Stomach (tissue), 9 donors: ENCODE results near the gene ITGA1. TPM values are rescaled to one million over a fixed set of nuclear protein-coding genes. Genes with fewer than 3 reads are reported as not detected.

Experiments used
- DNase-seq, 2 donors: peaks; one replicate each; pipeline versions ENCODE4 v3.0.0 to v3.0.0-alpha.2; 2013 to 2019
- H3K27ac ChIP-seq, 5 donors: fragments of 200-600 bp in 4 of 5; sonication (generic) in 4 of 5; one replicate each; pipeline ENCODE4 v1.5.1; 2013 to 2019; ENCODE audit warnings: mild to moderate bottlenecking in 1 of 5, moderate library complexity in 1 of 5
- H3K27me3 ChIP-seq, 3 donors: fragments of 200-600 bp; sonication (generic); one replicate each; pipeline ENCODE4 v1.5.1; 2017 to 2019; ENCODE audit warnings: mixed run types in 1 of 3
- H3K36me3 ChIP-seq, 4 donors: fragments of 200-600 bp; sonication (generic); 1 replicate in 3 of 4; 2 replicates in 1 of 4; pipeline ENCODE4 v1.5.1; 2016 to 2019
- H3K4me1 ChIP-seq, 4 donors: fragments of 200-600 bp; sonication (generic); one replicate each; pipeline ENCODE4 v1.5.1; 2016 to 2019
- H3K4me3 ChIP-seq, 4 donors: fragments of 200-600 bp; sonication (generic) in 3 of 4; one replicate each; pipeline ENCODE4 v1.5.1; 2016 to 2019; ENCODE audit warnings: mild to moderate bottlenecking in 1 of 4
- H3K9me3 ChIP-seq, 4 donors: fragments of 200-600 bp; sonication (generic); one replicate each; pipeline ENCODE4 v1.5.1; 2016 to 2019
- EP300 ChIP-seq: sonication (generic); formaldehyde crosslinking; IDR thresholded peaks from one replicate; pipeline ENCODE4 v1.6.1; 2017; ENCODE audit warnings: antibody characterized with exemption
- POLR2A ChIP-seq, 4 donors: fragments of 450-650 bp; IDR thresholded peaks; one replicate each; pipeline ENCODE4 v1.6.1; 2016; ENCODE audit warnings: antibody characterized with exemption in 4 of 4, control low read depth in 2 of 4, mild to moderate bottlenecking in 1 of 4, moderate library complexity in 1 of 4
- POLR2AphosphoS5 ChIP-seq, 3 donors: sonication (generic); formaldehyde crosslinking; IDR thresholded peaks; one replicate each; pipeline ENCODE4 v1.6.1; 2016; ENCODE audit warnings: antibody characterized with exemption in 3 of 3
- WGBS, 5 donors: extraction: QIAGEN DNeasy Blood & Tissue Kit in 3 of 5; methylation state at CpG; one replicate each; pipeline versions ENCODE4 v1.1.5 to v1.1.7; 2013 to 2018; 5-methylcytosine and 5-hydroxymethylcytosine counted together
- intact Hi-C: fragments of 100-400 bp; cut with DNase I; formaldehyde crosslinking; loops from one replicate; pipeline ENCODE4 v1.15.1; 2023; ENCODE audit warnings: low total_unique reads
- polyA plus RNA-seq, 3 donors: library from polyadenylated mRNA; stranded (reverse); fragments of 200-250 nt; gene quantifications; one replicate each; pipeline ENCODE4 v1.2.3, GENCODE V29; 2013
- total RNA-seq, 5 donors: library from RNA; depleted of rRNA; stranded (reverse); fragments of >200 nt; gene quantifications; one replicate each; pipeline versions ENCODE4 v1.1.0 to v1.2.3, GENCODE V29; 2014 to 2016
- TF ChIP-seq, protein P1 (sequence below), 7 experiments: fragments of 450-650 bp in 4 of 7; fragments of 200-600 bp in 3 of 7; sonication (generic) in 3 of 7; IDR thresholded peaks; one replicate each; pipeline ENCODE4 v1.5.1; 2016 to 2019; ENCODE audit warnings: antibody characterized with exemption in 7 of 7, control low read depth in 2 of 7, mild to moderate bottlenecking in 1 of 7
- donor health status: healthy with polysubstance abuse.
- donor health status: Bipolar disorder and iron deficiency.
- donor health status: healthy.

Gene ITGA1
- total and polyA plus RNA-seq, 8 donors, result 2.7 to 507 (median 77.0) TPM

DNA sequence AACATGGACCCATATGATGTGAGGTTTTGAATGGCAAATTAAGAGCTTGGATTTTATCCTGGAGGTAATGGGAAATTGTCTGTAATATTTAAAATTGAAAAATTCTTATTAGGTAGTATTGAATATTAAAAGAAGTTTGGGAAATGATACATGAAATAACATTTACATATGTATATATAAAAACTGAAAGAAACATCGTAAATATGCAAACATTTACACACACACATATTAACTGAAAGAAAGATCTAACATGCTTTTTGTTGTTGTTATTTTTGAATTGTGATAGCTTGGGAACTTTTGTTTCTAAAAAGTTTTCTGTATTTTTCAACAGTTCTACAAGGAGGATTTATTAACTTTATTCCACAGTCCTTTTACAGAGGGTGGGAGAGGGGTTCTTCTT is 118.6 kb downstream of the ITGA1 start:
- no peak overlapping the region for H3K4me3 ChIP-seq
- TF ChIP-seq, protein P1, sequence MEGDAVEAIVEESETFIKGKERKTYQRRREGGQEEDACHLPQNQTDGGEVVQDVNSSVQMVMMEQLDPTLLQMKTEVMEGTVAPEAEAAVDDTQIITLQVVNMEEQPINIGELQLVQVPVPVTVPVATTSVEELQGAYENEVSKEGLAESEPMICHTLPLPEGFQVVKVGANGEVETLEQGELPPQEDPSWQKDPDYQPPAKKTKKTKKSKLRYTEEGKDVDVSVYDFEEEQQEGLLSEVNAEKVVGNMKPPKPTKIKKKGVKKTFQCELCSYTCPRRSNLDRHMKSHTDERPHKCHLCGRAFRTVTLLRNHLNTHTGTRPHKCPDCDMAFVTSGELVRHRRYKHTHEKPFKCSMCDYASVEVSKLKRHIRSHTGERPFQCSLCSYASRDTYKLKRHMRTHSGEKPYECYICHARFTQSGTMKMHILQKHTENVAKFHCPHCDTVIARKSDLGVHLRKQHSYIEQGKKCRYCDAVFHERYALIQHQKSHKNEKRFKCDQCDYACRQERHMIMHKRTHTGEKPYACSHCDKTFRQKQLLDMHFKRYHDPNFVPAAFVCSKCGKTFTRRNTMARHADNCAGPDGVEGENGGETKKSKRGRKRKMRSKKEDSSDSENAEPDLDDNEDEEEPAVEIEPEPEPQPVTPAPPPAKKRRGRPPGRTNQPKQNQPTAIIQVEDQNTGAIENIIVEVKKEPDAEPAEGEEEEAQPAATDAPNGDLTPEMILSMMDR (IDR thresholded peaks at IDR 0.05), result no peak
- TF ChIP-seq EP300, result no peak
- no peak for TF ChIP-seq POLR2A (IDR thresholded peaks at IDR 0.05)
- TF ChIP-seq POLR2AphosphoS5 (IDR thresholded peaks at IDR 0.05), result no peak
- H3K36me3 ChIP-seq, result peaks cover 0 to 17% (median 9%) of the 10 kb centered on the region in 4 donors
- no peak for DNase-seq
- intact Hi-C loops, result no loop called here
- no peaks in the 10 kb centered on the region for H3K9me3 ChIP-seq
- H3K27ac ChIP-seq, result no peak overlapping the region
- 81 to 97% (median 91%) methylated on average over 1 of the region's 1 CpG for WGBS, 5 donors
- H3K4me1 ChIP-seq, result peaks cover 0 to 20% (median 8%) of the 10 kb centered on the region in 4 donors
- H3K27me3 ChIP-seq, result no peaks in the 10 kb centered on the region

DNA sequence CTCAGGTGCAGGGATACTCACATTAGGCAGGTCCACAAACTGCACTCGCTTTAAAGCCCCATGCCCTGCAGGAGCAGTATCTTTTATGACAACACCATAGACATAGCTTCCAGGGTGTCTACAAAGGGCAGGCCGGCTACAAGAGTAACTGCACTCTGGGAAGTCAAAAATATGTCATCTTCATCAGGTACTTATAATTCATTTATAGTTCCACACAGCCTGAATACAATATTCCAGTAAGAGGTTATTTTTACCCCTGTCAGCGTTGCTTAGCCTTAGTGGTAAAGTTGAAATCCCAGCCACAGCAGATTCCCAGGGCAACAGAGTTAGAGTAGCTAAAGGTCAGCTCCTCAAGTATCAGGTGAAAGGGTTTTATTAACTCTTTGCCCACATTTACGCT is 119.1 kb downstream of the ITGA1 start:
- TF ChIP-seq POLR2AphosphoS5 (IDR thresholded peaks at IDR 0.05) (no peak), EP300 (no peak), POLR2A (IDR thresholded peaks at IDR 0.05) (no peak)
- TF ChIP-seq, protein P1 (IDR thresholded peaks at IDR 0.05), result no peak
- 88 to 97% (median 93%) methylated on average over 4 of the region's 4 CpGs for WGBS, 5 donors

DNA sequence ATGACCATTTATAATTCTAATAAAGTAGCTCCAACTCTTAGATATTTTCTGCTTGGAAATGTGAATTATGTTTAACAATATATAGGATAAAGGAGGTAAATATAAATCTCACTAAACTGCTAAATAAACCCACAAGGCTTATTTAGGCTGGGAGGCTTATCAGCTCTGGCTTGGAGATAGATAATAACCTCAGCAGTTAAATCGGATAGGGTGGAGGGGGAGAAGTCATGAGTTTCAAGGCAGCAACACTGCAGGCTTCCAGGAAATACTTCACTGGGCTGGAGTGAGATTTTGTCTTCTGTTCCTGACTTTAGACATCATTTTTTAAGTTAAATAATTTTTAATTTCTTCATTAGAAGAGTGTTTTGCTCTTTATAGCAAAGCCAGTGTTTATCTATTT is 121.5 kb downstream of the ITGA1 start:
- DNase-seq, result peak in 1 of 2 donors; percentile 38
- 6 to 15% (median 10%) methylated on average over 1 of the region's 1 CpG for WGBS, 5 donors
- H3K9me3 ChIP-seq, result no peaks in the 10 kb centered on the region
- H3K36me3 ChIP-seq, result peaks cover 0 to 9% (median 2%) of the 10 kb centered on the region in 4 donors
- peak overlapping the region in 3 of 5 donors; percentile 34 to 64 (median 43) for H3K27ac ChIP-seq
- no peaks in the 10 kb centered on the region for H3K27me3 ChIP-seq
- TF ChIP-seq EP300, result no peak
- TF ChIP-seq, protein P1 (IDR thresholded peaks at IDR 0.05), result no peak
- TF ChIP-seq POLR2A (IDR thresholded peaks at IDR 0.05), result no peak
- no peak for TF ChIP-seq POLR2AphosphoS5 (IDR thresholded peaks at IDR 0.05)
- peaks cover 0 to 20% (median 8%) of the 10 kb centered on the region in 4 donors for H3K4me1 ChIP-seq
- intact Hi-C loops, result no loop called here
- no peak overlapping the region for H3K4me3 ChIP-seq

More for the DNA sequence above, 119.1 kb downstream of the ITGA1 start:
- Histone ChIP-seq H3K36me3 (peaks cover 0 to 13% (median 8%) of the 10 kb centered on the region in 4 donors), H3K4me3 (no peak overlapping the region), H3K27me3 (no peaks in the 10 kb centered on the region), H3K4me1 (peaks cover 0 to 20% (median 8%) of the 10 kb centered on the region in 4 donors), H3K27ac (no peak overlapping the region), H3K9me3 (no peaks in the 10 kb centered on the region)
- DNase-seq, result no peak
- intact Hi-C loops, result no loop called here

DNA sequence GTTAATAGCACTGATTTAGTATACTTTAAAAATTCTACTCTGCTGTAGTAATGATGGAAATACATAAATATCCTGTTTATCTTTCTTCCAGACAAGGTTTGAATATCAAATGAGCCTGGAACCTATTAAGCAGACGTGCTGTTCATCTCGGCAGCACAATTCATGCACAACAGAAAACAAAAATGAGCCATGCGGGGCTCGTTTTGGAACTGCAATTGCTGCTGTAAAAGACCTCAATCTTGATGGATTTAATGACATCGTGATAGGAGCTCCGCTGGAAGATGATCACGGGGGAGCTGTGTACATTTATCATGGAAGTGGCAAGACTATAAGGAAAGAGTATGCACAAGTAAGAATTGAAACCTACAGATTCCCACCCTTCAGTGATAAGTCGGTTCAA is 122.4 kb downstream of the ITGA1 start:
- intact Hi-C loops, result no loop called here
- no peak for DNase-seq
- 66 to 79% (median 75%) methylated on average over 8 of the region's 8 CpGs for WGBS, 5 donors
- Histone ChIP-seq H3K4me3 (no peak overlapping the region), H3K9me3 (no peaks in the 10 kb centered on the region), H3K27ac (peak overlapping the region in 3 of 5 donors; percentile 34 to 64 (median 43)), H3K27me3 (no peaks in the 10 kb centered on the region), H3K36me3 (peaks cover 0 to 13% (median 2%) of the 10 kb centered on the region in 4 donors), H3K4me1 (peaks cover 0 to 25% (median 11%) of the 10 kb centered on the region in 4 donors)
- TF ChIP-seq POLR2A (IDR thresholded peaks at IDR 0.05) (no peak), EP300 (no peak), POLR2AphosphoS5 (IDR thresholded peaks at IDR 0.05) (no peak)
- TF ChIP-seq, protein P1 (IDR thresholded peaks at IDR 0.05), result no peak
